RWPE2 (cell line): Measurements from ENCODE around the gene GAGE10.
"Not testable (repeated sequence)": the region's sequence is repeated elsewhere in the genome, so short reads cannot be mapped to it uniquely, and the experiment has no call there.

Experiments
- ATAC-seq: fragments of 200-7000 bp; cut with Tn5 transposase; 3 replicates; pipeline ENCODE4 v1.9.1; 2021; ENCODE audit warnings: low read depth
- DNase-seq: peaks from one replicate; pipeline ENCODE4 v3.0.0-alpha.2; 2020; ENCODE audit warnings: low spot score
- H3K27ac ChIP-seq: fragments of 450-650 bp; 2 replicates; pipeline ENCODE4 v1.5.1; 2017; ENCODE audit warnings: mild to moderate bottlenecking; ENCODE audit not compliant: poor library complexity, severe bottlenecking
- H3K27me3 ChIP-seq: fragments of 250-450 bp; sonication (Bioruptor Pico); 2 replicates; pipeline ENCODE4 v1.5.1; 2021; ENCODE audit warnings: mild to moderate bottlenecking, moderate library complexity; ENCODE audit not compliant: insufficient read depth, poor library complexity, severe bottlenecking
- H3K36me3 ChIP-seq: fragments of 250-450 bp; sonication (Bioruptor Pico); 2 replicates; pipeline ENCODE4 v1.5.1; 2020; ENCODE audit warnings: low read depth, mild to moderate bottlenecking, moderate library complexity
- H3K4me1 ChIP-seq: fragments of 250-450 bp; sonication (Bioruptor Pico); 2 replicates; pipeline ENCODE4 v1.5.1; 2021; ENCODE audit warnings: mild to moderate bottlenecking, moderate library complexity; ENCODE audit not compliant: insufficient read depth, poor library complexity, severe bottlenecking
- H3K4me3 ChIP-seq: fragments of 250-450 bp; sonication (Bioruptor Pico); 2 replicates; pipeline ENCODE4 v1.5.1; 2021; ENCODE audit warnings: mild to moderate bottlenecking, moderate library complexity; ENCODE audit not compliant: severe bottlenecking
- H3K9me3 ChIP-seq: fragments of 250-450 bp; sonication (Bioruptor Pico); 2 replicates; pipeline ENCODE4 v1.5.1; 2021; ENCODE audit warnings: mild to moderate bottlenecking, moderate library complexity; ENCODE audit not compliant: severe bottlenecking
- CTCF ChIP-seq: fragments of 450-650 bp; IDR thresholded peaks from one replicate; pipeline ENCODE4 v1.5.1; 2017; ENCODE audit warnings: mild to moderate bottlenecking, moderate library complexity; ENCODE audit not compliant: poor library complexity, severe bottlenecking

The GAGE10 gene

GRCh38 chrX:49308604-49309269 lies 5.3 kb downstream of the GAGE10 start:
- H3K27me3 ChIP-seq = no peaks in the 10 kb centered on the region
- no peak overlapping the region for H3K27ac ChIP-seq
- no peak for ATAC-seq
- no peaks in the 10 kb centered on the region for H3K9me3 ChIP-seq
- no peak for TF ChIP-seq CTCF
- H3K4me3 ChIP-seq = no peak overlapping the region
- H3K4me1 ChIP-seq = no peaks in the 10 kb centered on the region
- H3K36me3 ChIP-seq = no peaks in the 10 kb centered on the region
- no peak for DNase-seq

GRCh38 chrX:49309401-49309981 lies 6.0 kb downstream of the GAGE10 start:
- peak overlapping the region; percentile 2 for H3K4me3 ChIP-seq
- no peaks in the 10 kb centered on the region for H3K9me3 ChIP-seq
- no peak overlapping the region for H3K27ac ChIP-seq
- no peak for DNase-seq
- no peaks in the 10 kb centered on the region for H3K4me1 ChIP-seq
- no peaks in the 10 kb centered on the region for H3K27me3 ChIP-seq
- H3K36me3 ChIP-seq = no peaks in the 10 kb centered on the region
- ATAC-seq = peak; percentile 61
- no peak for TF ChIP-seq CTCF

- Histone ChIP-seq H3K4me1 (no peaks in the 10 kb centered on the region), H3K9me3 (no peaks in the 10 kb centered on the region), H3K4me3 (no peak overlapping the region), H3K27me3 (no peaks in the 10 kb centered on the region), H3K36me3 (no peaks in the 10 kb centered on the region), H3K27ac (no peak overlapping the region)
- no peak for DNase-seq
- ATAC-seq = no peak
- TF ChIP-seq CTCF = no peak
Observed at GRCh38 chrX:49310371-49310770, 6.9 kb downstream of the GAGE10 start.

- no peaks in the 10 kb centered on the region for H3K9me3 ChIP-seq
- TF ChIP-seq CTCF = no peak
- H3K36me3 ChIP-seq = no peaks in the 10 kb centered on the region
- no peaks in the 10 kb centered on the region for H3K27me3 ChIP-seq
- ATAC-seq = no peak
- H3K4me3 ChIP-seq = no peak overlapping the region
- no peak for DNase-seq
- no peak overlapping the region for H3K27ac ChIP-seq
- H3K4me1 ChIP-seq = no peaks in the 10 kb centered on the region
Observed at GRCh38 chrX:49312176-49312575, 8.7 kb downstream of the GAGE10 start.

DNA sequence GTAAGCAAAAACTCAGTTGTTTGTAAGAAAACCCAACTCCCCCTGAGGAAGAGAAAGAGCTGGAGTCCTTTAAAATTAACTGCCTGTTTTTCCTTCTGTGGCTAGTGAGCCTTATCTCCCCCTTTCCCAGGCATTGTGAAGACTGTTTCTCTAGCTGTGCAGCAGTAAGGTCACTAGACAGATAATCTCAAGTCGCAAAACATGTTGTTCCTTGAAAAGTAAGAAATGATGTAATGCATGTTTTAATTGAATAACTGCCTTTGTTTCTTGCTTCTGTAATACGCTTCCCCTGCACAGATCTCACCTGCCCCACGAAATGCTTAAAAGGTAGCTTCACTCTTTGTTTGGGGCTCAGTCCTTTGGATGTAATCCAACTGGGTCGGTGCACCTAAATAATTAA lies 12.6 kb downstream of the GAGE10 start:
- ATAC-seq = no peak
- DNase-seq = no peak
- Histone ChIP-seq H3K27me3 (no peaks in the 10 kb centered on the region), H3K9me3 (no peaks in the 10 kb centered on the region), H3K36me3 (no peaks in the 10 kb centered on the region), H3K4me1 (no peaks in the 10 kb centered on the region), H3K4me3 (no peak overlapping the region), H3K27ac (no peak overlapping the region)
- no peak for TF ChIP-seq CTCF

DNA sequence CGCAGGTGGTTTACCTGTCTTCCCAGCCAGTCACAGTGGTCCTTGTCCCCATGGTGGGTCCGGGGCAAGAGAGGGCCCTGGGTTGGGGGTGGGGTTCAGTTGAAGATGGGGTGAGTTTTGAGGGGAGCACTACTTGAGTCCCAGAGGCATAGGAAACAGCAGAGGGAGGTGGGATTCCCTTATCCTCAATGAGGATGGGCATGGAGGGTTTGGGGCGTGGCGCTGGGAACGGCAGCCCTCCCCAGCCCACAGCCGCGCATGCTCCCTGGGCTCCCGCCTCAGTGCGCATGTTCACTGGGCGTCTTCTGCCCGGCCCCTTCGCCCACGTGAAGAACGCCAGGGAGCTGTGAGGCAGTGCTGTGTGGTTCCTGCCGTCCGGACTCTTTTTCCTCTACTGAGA lies 18.3 kb downstream of the GAGE10 start, which contains the start of gene GAGE12J:
Gene GAGE12J (plus strand): TSS at position 301 of the 400 bp plus-strand sequence. CDS start 1,157 bp downstream, outside the sequence.
- not testable (repeated sequence) for H3K4me3 ChIP-seq, H3K27ac ChIP-seq, H3K36me3 ChIP-seq, H3K4me1 ChIP-seq, ATAC-seq, H3K27me3 ChIP-seq, DNase-seq, H3K9me3 ChIP-seq

GRCh38 chrX:49322266-49322665 lies 18.8 kb downstream of the GAGE10 start:
- not testable (repeated sequence) for DNase-seq, H3K27me3 ChIP-seq, ATAC-seq, H3K4me1 ChIP-seq, H3K4me3 ChIP-seq, H3K27ac ChIP-seq, H3K36me3 ChIP-seq, H3K9me3 ChIP-seq
